Stimulated activated memory B cell treated with anti-CD40 and anti-IgM and Interleukin-4, amounts not matched to agents 10 μg/mL and 1 μg/mL and 100 μg/mL, for 72 hours (primary cell): ENCODE data around the gene RGS9.
A peak's percentile ranks its signal among the peaks of the same experiment; 100 is the strongest.
"Not testable (repeated sequence)": the region's sequence is repeated elsewhere in the genome, so short reads cannot be mapped to it uniquely, and the experiment has no call there.

Experiments
- ATAC-seq: fragments of 150-1000 bp; cut with Tn5 transposase; 2 replicates; pipeline ENCODE4 v1.10.0; 2021
- H3K27ac Mint-ChIP-seq: one replicate; pipeline ENCODE4 v1.8.0; 2022; ENCODE audit warnings: mild to moderate bottlenecking, mixed read lengths
- H3K27me3 Mint-ChIP-seq: one replicate; pipeline ENCODE4 v1.8.0; 2022; ENCODE audit warnings: mixed read lengths
- H3K36me3 Mint-ChIP-seq: one replicate; pipeline ENCODE4 v1.8.0; 2022; ENCODE audit warnings: mixed read lengths
- H3K4me1 Mint-ChIP-seq: one replicate; pipeline ENCODE4 v1.8.0; 2022; ENCODE audit warnings: mixed read lengths
- H3K4me3 Mint-ChIP-seq: one replicate; pipeline ENCODE4 v1.8.0; 2022; ENCODE audit warnings: mild to moderate bottlenecking, moderate library complexity, mixed read lengths
- H3K9me3 Mint-ChIP-seq: one replicate; pipeline ENCODE4 v1.8.0; 2022; ENCODE audit warnings: mixed read lengths

RGS9 gene

GRCh38 chr17:65137021-65137939 is at the start of gene RGS9:
Gene RGS9 (plus strand): TSS chr17:65137370. CDS start chr17:65137541, 171 bp downstream.
- Mint-ChIP-seq H3K9me3 (no peaks in the 10 kb centered on the region), H3K4me3 (peak within 1 kb of the TSS; percentile 77), H3K27ac (peak within 1 kb of the TSS; percentile 80), H3K36me3 (no peaks in the 10 kb centered on the region), H3K27me3 (peaks cover 31% of the 10 kb centered on the region), H3K4me1 (peaks cover 34% of the 10 kb centered on the region)
- peak; percentile 95 for ATAC-seq

- no peaks in the 10 kb centered on the region for H3K4me1 Mint-ChIP-seq
- H3K27me3 Mint-ChIP-seq: no peaks in the 10 kb centered on the region
- H3K27ac Mint-ChIP-seq: no peak overlapping the region
- H3K9me3 Mint-ChIP-seq: no peaks in the 10 kb centered on the region
- no peak for ATAC-seq
- H3K36me3 Mint-ChIP-seq: peaks cover 10% of the 10 kb centered on the region
- no peak overlapping the region for H3K4me3 Mint-ChIP-seq
Observed at GRCh38 chr17:65088621-65089360, 48.4 kb upstream of the RGS9 start.

GRCh38 chr17:65092262-65092661 is 44.9 kb upstream of the RGS9 start:
- Mint-ChIP-seq H3K36me3 (no peaks in the 10 kb centered on the region), H3K27me3 (no peaks in the 10 kb centered on the region), H3K4me1 (no peaks in the 10 kb centered on the region), H3K4me3 (no peak overlapping the region), H3K27ac (no peak overlapping the region), H3K9me3 (no peaks in the 10 kb centered on the region)
- no peak for ATAC-seq

- not testable (repeated sequence) for H3K4me3 Mint-ChIP-seq, H3K4me1 Mint-ChIP-seq, ATAC-seq, H3K27ac Mint-ChIP-seq, H3K9me3 Mint-ChIP-seq, H3K27me3 Mint-ChIP-seq, H3K36me3 Mint-ChIP-seq
Observed at GRCh38 chr17:65092721-65093356, 44.3 kb upstream of the RGS9 start.

GRCh38 chr17:65093930-65094329 is 43.2 kb upstream of the RGS9 start:
- Mint-ChIP-seq H3K27me3 (no peaks in the 10 kb centered on the region), H3K27ac (no peak overlapping the region), H3K4me3 (no peak overlapping the region), H3K36me3 (no peaks in the 10 kb centered on the region), H3K9me3 (no peaks in the 10 kb centered on the region), H3K4me1 (no peaks in the 10 kb centered on the region)
- ATAC-seq: no peak

GRCh38 chr17:65095465-65095864 is 41.7 kb upstream of the RGS9 start:
- no peak overlapping the region for H3K27ac Mint-ChIP-seq
- no peak for ATAC-seq
- no peaks in the 10 kb centered on the region for H3K9me3 Mint-ChIP-seq
- peaks cover 13% of the 10 kb centered on the region for H3K4me1 Mint-ChIP-seq
- H3K36me3 Mint-ChIP-seq: no peaks in the 10 kb centered on the region
- no peaks in the 10 kb centered on the region for H3K27me3 Mint-ChIP-seq
- no peak overlapping the region for H3K4me3 Mint-ChIP-seq

- H3K4me3 Mint-ChIP-seq, H3K36me3 Mint-ChIP-seq, H3K27me3 Mint-ChIP-seq, H3K27ac Mint-ChIP-seq, H3K9me3 Mint-ChIP-seq, ATAC-seq: not testable (repeated sequence)
- H3K4me1 Mint-ChIP-seq: peaks cover 19% of the 10 kb centered on the region
Observed at GRCh38 chr17:65096382-65096781, 40.8 kb upstream of the RGS9 start.

- ATAC-seq: no peak
- no peak overlapping the region for H3K27ac Mint-ChIP-seq
- H3K4me3 Mint-ChIP-seq: no peak overlapping the region
- H3K36me3 Mint-ChIP-seq: no peaks in the 10 kb centered on the region
- peaks cover 19% of the 10 kb centered on the region for H3K4me1 Mint-ChIP-seq
- H3K9me3 Mint-ChIP-seq: no peaks in the 10 kb centered on the region
- no peaks in the 10 kb centered on the region for H3K27me3 Mint-ChIP-seq
Observed at GRCh38 chr17:65097110-65097509, 40.1 kb upstream of the RGS9 start.

- Mint-ChIP-seq H3K4me3 (no peak overlapping the region), H3K27ac (peak overlapping the region; percentile 93), H3K27me3 (no peaks in the 10 kb centered on the region), H3K36me3 (no peaks in the 10 kb centered on the region), H3K4me1 (peaks cover 19% of the 10 kb centered on the region), H3K9me3 (no peaks in the 10 kb centered on the region)
- ATAC-seq: no peak
Observed at GRCh38 chr17:65099475-65099874, 37.7 kb upstream of the RGS9 start.

GRCh38 chr17:65099941-65100315 is 37.2 kb upstream of the RGS9 start:
- no peaks in the 10 kb centered on the region for H3K36me3 Mint-ChIP-seq
- no peaks in the 10 kb centered on the region for H3K27me3 Mint-ChIP-seq
- H3K27ac Mint-ChIP-seq: peak overlapping the region; percentile 93
- H3K4me3 Mint-ChIP-seq: peak overlapping the region; percentile 76
- H3K9me3 Mint-ChIP-seq: no peaks in the 10 kb centered on the region
- peaks cover 19% of the 10 kb centered on the region for H3K4me1 Mint-ChIP-seq
- ATAC-seq: peak; percentile 85

GRCh38 chr17:65100316-65101140 is 36.6 kb upstream of the RGS9 start:
- peak; percentile 94 for ATAC-seq
- H3K4me1 Mint-ChIP-seq: peaks cover 19% of the 10 kb centered on the region
- peak overlapping the region; percentile 93 for H3K27ac Mint-ChIP-seq
- no peaks in the 10 kb centered on the region for H3K9me3 Mint-ChIP-seq
- H3K36me3 Mint-ChIP-seq: no peaks in the 10 kb centered on the region
- H3K27me3 Mint-ChIP-seq: no peaks in the 10 kb centered on the region
- peak overlapping the region; percentile 76 for H3K4me3 Mint-ChIP-seq

- no peaks in the 10 kb centered on the region for H3K27me3 Mint-ChIP-seq
- H3K27ac Mint-ChIP-seq: peak overlapping the region; percentile 93
- no peaks in the 10 kb centered on the region for H3K36me3 Mint-ChIP-seq
- no peak for ATAC-seq
- H3K9me3 Mint-ChIP-seq: no peaks in the 10 kb centered on the region
- H3K4me3 Mint-ChIP-seq: peak overlapping the region; percentile 76
- peaks cover 19% of the 10 kb centered on the region for H3K4me1 Mint-ChIP-seq
Observed at GRCh38 chr17:65101371-65101770, 35.8 kb upstream of the RGS9 start.

GRCh38 chr17:65102235-65102634 is 34.9 kb upstream of the RGS9 start:
- H3K27ac Mint-ChIP-seq: no peak overlapping the region
- no peaks in the 10 kb centered on the region for H3K27me3 Mint-ChIP-seq
- no peak overlapping the region for H3K4me3 Mint-ChIP-seq
- H3K4me1 Mint-ChIP-seq: peaks cover 19% of the 10 kb centered on the region
- no peaks in the 10 kb centered on the region for H3K9me3 Mint-ChIP-seq
- ATAC-seq: no peak
- H3K36me3 Mint-ChIP-seq: no peaks in the 10 kb centered on the region

- no peaks in the 10 kb centered on the region for H3K9me3 Mint-ChIP-seq
- no peaks in the 10 kb centered on the region for H3K36me3 Mint-ChIP-seq
- peaks cover 19% of the 10 kb centered on the region for H3K4me1 Mint-ChIP-seq
- ATAC-seq: no peak
- no peak overlapping the region for H3K27ac Mint-ChIP-seq
- peaks cover 4% of the 10 kb centered on the region for H3K27me3 Mint-ChIP-seq
- H3K4me3 Mint-ChIP-seq: no peak overlapping the region
Observed at GRCh38 chr17:65102788-65103187, 34.4 kb upstream of the RGS9 start.

GRCh38 chr17:65103431-65103830 is 33.7 kb upstream of the RGS9 start:
- no peaks in the 10 kb centered on the region for H3K36me3 Mint-ChIP-seq
- ATAC-seq: no peak
- peaks cover 19% of the 10 kb centered on the region for H3K4me1 Mint-ChIP-seq
- peaks cover 10% of the 10 kb centered on the region for H3K27me3 Mint-ChIP-seq
- H3K4me3 Mint-ChIP-seq: no peak overlapping the region
- H3K27ac Mint-ChIP-seq: no peak overlapping the region
- H3K9me3 Mint-ChIP-seq: no peaks in the 10 kb centered on the region
